Activated CD4-positive, CD25-positive, alpha-beta regulatory T cell treated with anti-CD3 and anti-CD28 coated beads, Interleukin-2, amount 50 U/mL, for 16 hours (primary cell): ENCODE measurements around the gene G0S2.

Source experiments
- DNase-seq: peaks from one replicate; pipeline ENCODE4 v3.0.0-alpha.2; 2020; ENCODE audit warnings: low read depth, low spot score

G0S2 gene

GRCh38 chr1:209715314-209715713, 40.1 kb downstream of the G0S2 start:
- no peak for DNase-seq

- DNase-seq: no peak
Measured at GRCh38 chr1:209717818-209718217, 42.6 kb downstream of the G0S2 start.

- DNase-seq: no peak
Measured at GRCh38 chr1:209720326-209720725, 45.1 kb downstream of the G0S2 start.

GRCh38 chr1:209720826-209721225, 45.6 kb downstream of the G0S2 start:
- no peak for DNase-seq

- no peak for DNase-seq
Measured at GRCh38 chr1:209721323-209721722, 46.1 kb downstream of the G0S2 start.

- DNase-seq: no peak
Measured at GRCh38 chr1:209723265-209723664, 48.1 kb downstream of the G0S2 start.

- DNase-seq: no peak
Measured at GRCh38 chr1:209723756-209724693, 48.8 kb downstream of the G0S2 start.
